ENCODE results near the gene ZNF440. TPM values are rescaled to one million over a fixed set of nuclear protein-coding genes. Genes with fewer than 3 reads are reported as not detected.

ZNF440 gene
- total RNA-seq, 1 donor from 2014 or later: 8.4 TPM

- H3K27ac Mint-ChIP-seq (ENCODE audit: unreplicated experiment): no peak overlapping the region
These were observed 21.1 kb upstream of the ZNF440 start for GRCh38 chr19:11792942-11793341.

GRCh38 chr19:11797491-11797890 is 16.6 kb upstream of the ZNF440 start:
- no peaks in the 10 kb centered on the region for H3K27me3 Mint-ChIP-seq (ENCODE audit: low read depth)
- peaks cover 3% of the 10 kb centered on the region for H3K9me3 Mint-ChIP-seq (ENCODE audit: low read depth)
- peak; percentile 87 for TF ChIP-seq CTCF (IDR thresholded peaks at IDR 0.05)
- H3K27ac Mint-ChIP-seq (ENCODE audit: unreplicated experiment): peak overlapping the region; percentile 98
- no peak for DNase-seq (ENCODE audit: low spot score)
- H3K36me3 Mint-ChIP-seq (ENCODE audit: low read depth): peaks cover 6% of the 10 kb centered on the region
- no peak overlapping the region for H3K4me3 Mint-ChIP-seq (ENCODE audit: unreplicated experiment)
- H3K4me1 Mint-ChIP-seq (ENCODE audit: low read depth): peaks cover 15% of the 10 kb centered on the region

More at GRCh38 chr19:11792942-11793341, 21.1 kb upstream of the ZNF440 start:
- no peak for DNase-seq (ENCODE audit: low spot score)
- H3K4me1 Mint-ChIP-seq (ENCODE audit: low read depth): peaks cover 7% of the 10 kb centered on the region
- H3K27me3 Mint-ChIP-seq (ENCODE audit: low read depth): no peaks in the 10 kb centered on the region
- H3K9me3 Mint-ChIP-seq (ENCODE audit: low read depth): peaks cover 36% of the 10 kb centered on the region
- H3K4me3 Mint-ChIP-seq (ENCODE audit: unreplicated experiment): no peak overlapping the region
- H3K36me3 Mint-ChIP-seq (ENCODE audit: low read depth): peaks cover 13% of the 10 kb centered on the region
- no peak for TF ChIP-seq CTCF (IDR thresholded peaks at IDR 0.05)

- H3K4me1 Mint-ChIP-seq (ENCODE audit: low read depth): peaks cover 15% of the 10 kb centered on the region
- H3K27ac Mint-ChIP-seq (ENCODE audit: unreplicated experiment): peak within 1 kb of the TSS; percentile 98
- H3K36me3 Mint-ChIP-seq (ENCODE audit: low read depth): peaks cover 10% of the 10 kb centered on the region
- no peaks in the 10 kb centered on the region for H3K27me3 Mint-ChIP-seq (ENCODE audit: low read depth)
- peak within 1 kb of the TSS; percentile 93 for H3K4me3 Mint-ChIP-seq (ENCODE audit: unreplicated experiment)
- peak; percentile 77 for TF ChIP-seq CTCF (IDR thresholded peaks at IDR 0.05)
- H3K9me3 Mint-ChIP-seq (ENCODE audit: low read depth): peaks cover 10% of the 10 kb centered on the region
- DNase-seq (ENCODE audit: low spot score): peak; percentile 97
These were observed 15.4 kb upstream of the ZNF440 start, which contains the start of gene ZNF491 for GRCh38 chr19:11798391-11799330. Gene ZNF491, plus strand, starts transcription at chr19:11798523. Its CDS starts 7,431 bp downstream, at chr19:11805954.

GRCh38 chr19:11806354-11807098 is 7.5 kb upstream of the ZNF440 start:
- Mint-ChIP-seq H3K36me3 (ENCODE audit: low read depth) (peaks cover 54% of the 10 kb centered on the region), H3K27me3 (ENCODE audit: low read depth) (no peaks in the 10 kb centered on the region), H3K9me3 (ENCODE audit: low read depth) (peaks cover 49% of the 10 kb centered on the region), H3K27ac (ENCODE audit: unreplicated experiment) (no peak overlapping the region), H3K4me3 (ENCODE audit: unreplicated experiment) (no peak overlapping the region), H3K4me1 (ENCODE audit: low read depth) (no peaks in the 10 kb centered on the region)
- no peak for TF ChIP-seq CTCF (IDR thresholded peaks at IDR 0.05)
- no peak for DNase-seq (ENCODE audit: low spot score)

- H3K4me1 Mint-ChIP-seq (ENCODE audit: low read depth): no peaks in the 10 kb centered on the region
- H3K36me3 Mint-ChIP-seq (ENCODE audit: low read depth): peaks cover 54% of the 10 kb centered on the region
- no peaks in the 10 kb centered on the region for H3K27me3 Mint-ChIP-seq (ENCODE audit: low read depth)
- TF ChIP-seq CTCF (IDR thresholded peaks at IDR 0.05): no peak
- peaks cover 49% of the 10 kb centered on the region for H3K9me3 Mint-ChIP-seq (ENCODE audit: low read depth)
- no peak overlapping the region for H3K4me3 Mint-ChIP-seq (ENCODE audit: unreplicated experiment)
- DNase-seq (ENCODE audit: low spot score): no peak
- H3K27ac Mint-ChIP-seq (ENCODE audit: unreplicated experiment): no peak overlapping the region
These were observed 7.0 kb upstream of the ZNF440 start for GRCh38 chr19:11807099-11807380.

All from chondrocyte (in vitro differentiated cells).